Trophoblast cell (in vitro differentiated cells and primary cell): Measurements from ENCODE around the gene ZNF575. TPM values are rescaled to one million over a fixed set of nuclear protein-coding genes. Genes with fewer than 3 reads are reported as not detected.
A peak's percentile ranks its signal among the peaks of the same experiment; 100 is the strongest.

Source experiments
- DNase-seq, 2 donors: peaks; one replicate each; pipeline ENCODE4 v3.0.0-alpha.2; 2016
- H2AFZ ChIP-seq: 2 replicates; pipeline ENCODE4 v1.6.1; 2013; ENCODE audit warnings: low read length, moderate library complexity, mild to moderate bottlenecking; ENCODE audit not compliant: insufficient read depth, poor library complexity
- H2AK5ac ChIP-seq: 2 replicates; pipeline ENCODE4 v1.6.1; 2013; ENCODE audit warnings: mild to moderate bottlenecking, low read length
- H2BK120ac ChIP-seq: 2 replicates; pipeline ENCODE4 v1.6.1; 2013; ENCODE audit warnings: low read length, mild to moderate bottlenecking, moderate library complexity; ENCODE audit not compliant: insufficient read depth, poor library complexity
- H2BK12ac ChIP-seq: 2 replicates; pipeline ENCODE4 v1.6.1; 2013; ENCODE audit warnings: mild to moderate bottlenecking, low read length, moderate library complexity
- H2BK5ac ChIP-seq: 2 replicates; pipeline ENCODE4 v1.6.1; 2013; ENCODE audit warnings: low read length, low read depth, moderate library complexity, mild to moderate bottlenecking; ENCODE audit not compliant: poor library complexity
- H3K14ac ChIP-seq: 2 replicates; pipeline ENCODE4 v1.6.1; 2013; ENCODE audit warnings: mild to moderate bottlenecking, low read length
- H3K18ac ChIP-seq: 2 replicates; pipeline ENCODE4 v1.6.1; 2013; ENCODE audit warnings: mild to moderate bottlenecking, low read length
- H3K23ac ChIP-seq: 2 replicates; pipeline ENCODE4 v1.6.1; 2013; ENCODE audit warnings: low read length
- H3K27ac ChIP-seq: 2 replicates; pipeline ENCODE4 v1.5.1; 2013; ENCODE audit warnings: low read depth, mild to moderate bottlenecking, inconsistent platforms, low read length, moderate library complexity
- H3K27me3 ChIP-seq: 2 replicates; pipeline ENCODE4 v1.6.1; 2013; ENCODE audit warnings: inconsistent platforms, mild to moderate bottlenecking, low read length, moderate library complexity; ENCODE audit not compliant: insufficient read depth
- H3K36me3 ChIP-seq, 2 experiments: 1 replicate in 1 of 2; 2 replicates in 1 of 2; pipeline ENCODE4 v1.6.1; 2013; ENCODE audit warnings: low read length in 2 of 2, mild to moderate bottlenecking in 2 of 2, moderate library complexity in 1 of 2; ENCODE audit not compliant: insufficient read depth in 2 of 2, control insufficient read depth in 1 of 2
- H3K4ac ChIP-seq: 2 replicates; pipeline ENCODE4 v1.6.1; 2013; ENCODE audit warnings: low read depth, mild to moderate bottlenecking, low read length, moderate library complexity
- H3K4me1 ChIP-seq, 2 experiments: 1 replicate in 1 of 2; 2 replicates in 1 of 2; pipeline ENCODE4 v1.6.1; 2013; ENCODE audit warnings: low read length in 2 of 2, mild to moderate bottlenecking in 2 of 2, moderate library complexity in 1 of 2; ENCODE audit not compliant: insufficient read depth in 2 of 2, control insufficient read depth in 1 of 2
- H3K4me2 ChIP-seq: 2 replicates; pipeline ENCODE4 v1.6.1; 2013; ENCODE audit warnings: inconsistent platforms, mild to moderate bottlenecking, low read length, moderate library complexity
- H3K4me3 ChIP-seq: 2 replicates; pipeline ENCODE4 v1.5.1; 2013; ENCODE audit warnings: mild to moderate bottlenecking, low read depth, low read length, inconsistent platforms
- H3K79me1 ChIP-seq: one replicate; pipeline ENCODE4 v1.6.1; 2013; ENCODE audit warnings: low read length
- H3K79me2 ChIP-seq: 2 replicates; pipeline ENCODE4 v1.6.1; 2013; ENCODE audit warnings: low read length, mild to moderate bottlenecking; ENCODE audit not compliant: control insufficient read depth, insufficient read depth, poor library complexity
- H3K9ac ChIP-seq: 2 replicates; pipeline ENCODE4 v1.6.1; 2013; ENCODE audit warnings: mild to moderate bottlenecking, low read length
- H3K9me3 ChIP-seq: 2 replicates; pipeline ENCODE4 v1.6.1; 2013; ENCODE audit warnings: low read depth, mild to moderate bottlenecking, control low read depth, inconsistent platforms, low read length; ENCODE audit not compliant: insufficient read depth
- H4K12ac ChIP-seq: 2 replicates; pipeline ENCODE4 v1.6.1; 2013; ENCODE audit warnings: low read depth, mild to moderate bottlenecking, low read length, moderate library complexity
- H4K8ac ChIP-seq: 2 replicates; pipeline ENCODE4 v1.6.1; 2013; ENCODE audit warnings: low read depth, mild to moderate bottlenecking, low read length, moderate library complexity
- H4K91ac ChIP-seq: one replicate; pipeline ENCODE4 v1.6.1; 2013; ENCODE audit warnings: low read depth, mild to moderate bottlenecking, low read length, moderate library complexity
- WGBS: extraction: QIAGEN DNeasy Blood & Tissue Kit; methylation state at CpG from one replicate; pipeline ENCODE4 v1.1.7; 2013; ENCODE audit warnings: missing lambda C conversion rate; ENCODE audit not compliant: insufficient read length, insufficient coverage; ENCODE audit errors: extremely low coverage; 5-methylcytosine and 5-hydroxymethylcytosine counted together
- polyA plus RNA-seq: library from polyadenylated mRNA; stranded (reverse); fragments of 200-250 nt; gene quantifications from 2 replicates; pipeline ENCODE4 v1.2.3, GENCODE V29; 2013

ZNF575 gene, protein sequence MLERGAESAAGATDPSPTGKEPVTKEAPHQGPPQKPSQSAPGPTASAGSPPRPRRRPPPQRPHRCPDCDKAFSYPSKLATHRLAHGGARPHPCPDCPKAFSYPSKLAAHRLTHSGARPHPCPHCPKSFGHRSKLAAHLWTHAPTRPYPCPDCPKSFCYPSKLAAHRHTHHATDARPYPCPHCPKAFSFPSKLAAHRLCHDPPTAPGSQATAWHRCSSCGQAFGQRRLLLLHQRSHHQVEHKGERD
- polyA plus RNA-seq: 0.51 and 0.57 TPM in 2 replicates

DNA sequence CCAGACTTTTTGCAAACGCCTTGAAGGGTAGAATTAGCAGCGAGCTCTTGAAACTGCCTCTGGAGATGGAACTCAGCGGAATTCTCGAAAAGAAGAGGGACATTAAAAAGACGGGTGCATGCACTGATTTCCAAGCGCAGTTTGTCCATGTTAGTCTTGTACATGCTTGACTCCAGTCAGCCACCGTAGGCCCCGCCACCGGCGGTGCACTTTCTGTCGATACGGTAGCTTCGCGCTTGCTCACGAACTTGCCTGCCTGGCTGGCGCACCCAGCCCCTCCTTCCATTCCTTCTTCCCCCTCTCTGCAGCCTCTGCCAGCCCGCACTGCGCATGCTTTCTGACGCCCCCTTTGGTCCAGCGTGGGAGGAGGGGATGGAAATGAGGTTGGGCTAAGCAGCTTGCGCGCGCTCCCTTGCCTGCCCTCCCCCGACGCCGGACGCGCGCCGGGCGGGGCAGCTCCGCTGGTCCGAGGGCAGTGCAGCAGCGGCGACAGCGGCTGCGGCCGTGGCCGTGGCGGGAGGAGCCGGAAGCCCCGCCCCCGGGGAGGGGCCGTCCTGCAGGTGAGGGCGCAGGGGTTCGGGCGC is at the start of gene ZNF575:
ZNF575 (plus strand) TSS at position 227 of the 584 bp plus-strand sequence. CDS start 1,235 bp downstream, outside the sequence.
- Histone ChIP-seq H3K9ac (no peak within 1 kb of the TSS), H2AFZ (peak within 1 kb of the TSS; percentile 72), H3K14ac (peak within 1 kb of the TSS; percentile 30), H4K12ac (peak within 1 kb of the TSS; percentile 72), H3K18ac (peak within 1 kb of the TSS; percentile 26), H4K8ac (peak within 1 kb of the TSS; percentile 85), H2BK5ac (peak within 1 kb of the TSS; percentile 34), H3K4me3 (peak within 1 kb of the TSS; percentile 67), H3K79me2 (peaks cover 2% of the 10 kb centered on the region), H3K4ac (no peak within 1 kb of the TSS), H3K23ac (no peak within 1 kb of the TSS), H2BK120ac (no peak within 1 kb of the TSS), H2BK12ac (no peak within 1 kb of the TSS), H3K4me2 (peak within 1 kb of the TSS; percentile 86), H3K79me1 (peaks cover 11% of the 10 kb centered on the region), H3K27me3 (no peaks in the 10 kb centered on the region), H3K9me3 (no peaks in the 10 kb centered on the region), H3K27ac (peak within 1 kb of the TSS; percentile 75), H4K91ac (peak within 1 kb of the TSS; percentile 53), H3K36me3 (peaks cover 4 to 8% of the 10 kb centered on the region in 2 experiments), H2AK5ac (no peak within 1 kb of the TSS), H3K4me1 (peaks cover 4 to 12% of the 10 kb centered on the region in 2 experiments)
- no CpG with 5 or more reads among the region's 47 CpGs for WGBS
- DNase-seq: peak; percentile 70 to 79

DNA sequence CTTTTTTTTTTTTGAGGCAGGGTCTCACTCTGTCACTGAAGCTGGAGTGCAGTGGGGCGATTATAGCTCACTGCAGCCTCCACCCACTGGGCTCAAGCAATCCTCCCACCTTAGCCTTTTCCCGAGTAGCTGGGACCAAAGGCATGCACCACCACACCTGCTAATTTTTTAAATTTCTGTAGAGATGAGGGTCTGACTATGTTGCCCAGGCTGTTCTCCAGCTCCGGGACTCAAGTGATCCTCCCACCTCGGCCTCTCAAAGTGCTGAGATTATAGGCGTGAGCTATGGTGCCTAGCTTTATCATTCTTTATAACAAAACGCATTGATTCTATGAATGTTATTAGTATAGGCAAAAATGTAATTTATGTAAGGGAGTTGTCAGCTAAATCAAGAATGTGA is 49.7 kb upstream of the ZNF575 start:
- Histone ChIP-seq H3K4me1 (peaks cover 0 to 3% of the 10 kb centered on the region in 2 experiments), H3K27ac (no peak overlapping the region), H3K4me2 (no peak overlapping the region), H3K23ac (no peak overlapping the region), H3K9ac (no peak overlapping the region), H3K79me2 (no peaks in the 10 kb centered on the region), H3K36me3 (peaks cover 1 to 5% of the 10 kb centered on the region in 2 experiments), H4K91ac (no peak overlapping the region), H3K27me3 (no peaks in the 10 kb centered on the region), H2BK120ac (no peak overlapping the region), H3K14ac (no peak overlapping the region), H3K4me3 (no peak overlapping the region), H3K18ac (no peak overlapping the region), H4K8ac (no peak overlapping the region), H3K4ac (no peak overlapping the region), H2BK5ac (no peak overlapping the region), H4K12ac (no peak overlapping the region), H2AFZ (no peak overlapping the region), H3K9me3 (no peaks in the 10 kb centered on the region), H3K79me1 (no peaks in the 10 kb centered on the region), H2AK5ac (no peak overlapping the region), H2BK12ac (no peak overlapping the region)
- no CpG with 5 or more reads among the region's 6 CpGs for WGBS
- peak; percentile 63 to 81 for DNase-seq

DNA sequence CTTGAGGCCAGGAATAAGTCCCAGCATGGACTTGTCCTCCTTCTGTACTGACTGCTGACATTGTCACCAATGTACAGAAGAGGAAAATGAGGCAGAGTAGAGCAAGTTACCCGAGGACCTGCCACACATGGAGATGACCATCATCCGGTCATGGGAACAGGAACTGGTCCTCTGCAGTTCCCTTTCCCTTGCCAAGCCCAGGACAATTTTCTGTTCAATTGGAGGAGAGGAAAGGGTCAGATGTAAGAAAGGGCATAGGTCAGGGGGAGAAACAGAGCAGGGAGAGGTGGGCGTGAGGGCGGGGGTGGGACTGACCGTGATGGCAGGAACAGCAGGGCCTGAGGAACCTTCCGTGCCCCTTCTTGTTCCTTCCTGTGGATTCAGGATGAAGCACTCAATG is 47.0 kb upstream of the ZNF575 start:
- Histone ChIP-seq H2BK5ac (no peak overlapping the region), H3K23ac (no peak overlapping the region), H4K8ac (no peak overlapping the region), H2AK5ac (no peak overlapping the region), H2AFZ (no peak overlapping the region), H3K4me3 (no peak overlapping the region), H4K12ac (no peak overlapping the region), H3K14ac (no peak overlapping the region), H3K18ac (no peak overlapping the region), H3K36me3 (peaks cover 1 to 3% of the 10 kb centered on the region in 2 experiments), H3K27me3 (no peaks in the 10 kb centered on the region), H2BK12ac (no peak overlapping the region), H3K4me1 (peaks cover 0 to 3% of the 10 kb centered on the region in 2 experiments), H3K27ac (no peak overlapping the region), H3K79me2 (no peaks in the 10 kb centered on the region), H3K4me2 (no peak overlapping the region), H3K9me3 (no peaks in the 10 kb centered on the region), H2BK120ac (no peak overlapping the region), H3K9ac (no peak overlapping the region), H3K4ac (no peak overlapping the region), H3K79me1 (no peaks in the 10 kb centered on the region), H4K91ac (no peak overlapping the region)
- WGBS: no CpG with 5 or more reads among the region's 6 CpGs
- no peak for DNase-seq

DNA sequence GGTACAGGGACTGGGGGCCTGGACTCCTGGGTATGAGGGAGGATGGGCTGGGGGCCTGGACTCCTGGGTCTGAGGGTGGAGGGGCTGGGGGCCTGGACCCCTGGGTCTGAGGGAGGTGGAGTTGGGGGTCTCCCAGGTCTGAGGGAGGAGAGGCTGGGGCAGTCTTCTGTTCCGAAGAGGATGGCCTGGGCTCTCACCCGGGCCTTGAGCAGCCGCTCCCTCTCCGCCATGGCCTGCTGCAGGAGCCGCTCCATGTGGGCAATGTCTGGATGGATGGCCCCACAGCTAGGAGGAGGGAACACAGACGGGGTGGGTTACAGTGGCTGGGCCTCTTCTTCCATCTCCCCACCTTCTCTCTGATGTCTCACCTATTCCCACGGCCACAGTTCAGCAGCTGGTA is 46.6 kb upstream of the ZNF575 start:
- Histone ChIP-seq H2AK5ac (no peak overlapping the region), H3K4me1 (peaks cover 0 to 3% of the 10 kb centered on the region in 2 experiments), H2BK5ac (no peak overlapping the region), H3K4ac (no peak overlapping the region), H3K9ac (no peak overlapping the region), H3K23ac (no peak overlapping the region), H4K8ac (no peak overlapping the region), H4K12ac (no peak overlapping the region), H3K79me2 (no peaks in the 10 kb centered on the region), H3K9me3 (no peaks in the 10 kb centered on the region), H2AFZ (no peak overlapping the region), H3K79me1 (no peaks in the 10 kb centered on the region), H2BK12ac (no peak overlapping the region), H3K27me3 (no peaks in the 10 kb centered on the region), H2BK120ac (no peak overlapping the region), H3K36me3 (peaks cover 1 to 3% of the 10 kb centered on the region in 2 experiments), H3K4me2 (no peak overlapping the region), H3K18ac (no peak overlapping the region), H3K14ac (no peak overlapping the region), H3K4me3 (no peak overlapping the region), H3K27ac (no peak overlapping the region), H4K91ac (no peak overlapping the region)
- DNase-seq: no peak
- WGBS: no CpG with 5 or more reads among the region's 7 CpGs
